GM18507 (cell line): ENCODE results near the gene PBX1.

ENCODE experiments used
- DNase-seq: peaks from one replicate; pipeline ENCODE4 v3.0.0; 2011; ENCODE audit warnings: low read depth; ENCODE audit not compliant: insufficient read length; ENCODE audit errors: extremely low spot score
- FAIRE-seq: peaks from 2 replicates; lab custom pipeline; 2011; peaks lifted over from hg19 to GRCh38; lab: Jason Lieb, UNC

The PBX1 gene

DNA sequence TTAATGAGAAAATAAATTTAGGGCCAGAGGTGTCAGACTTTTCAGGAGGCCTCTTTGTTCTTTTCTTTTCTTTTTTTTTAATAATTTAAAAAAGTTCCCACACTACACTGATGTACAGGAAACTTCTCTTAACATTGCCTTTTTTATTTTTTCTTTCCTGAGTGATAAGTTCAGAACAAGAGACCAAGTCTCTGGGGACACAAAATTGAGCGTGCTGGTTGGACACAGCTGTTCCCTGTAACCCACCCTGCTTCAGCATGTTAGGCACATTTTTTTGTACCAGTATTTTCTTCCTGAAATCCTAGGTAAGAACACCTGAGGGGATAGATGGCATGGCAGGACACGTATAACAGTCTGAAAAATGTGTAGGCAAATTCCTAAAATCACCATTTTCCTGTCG, 50.1 kb downstream of the PBX1 start:
- FAIRE-seq: no peak

DNA sequence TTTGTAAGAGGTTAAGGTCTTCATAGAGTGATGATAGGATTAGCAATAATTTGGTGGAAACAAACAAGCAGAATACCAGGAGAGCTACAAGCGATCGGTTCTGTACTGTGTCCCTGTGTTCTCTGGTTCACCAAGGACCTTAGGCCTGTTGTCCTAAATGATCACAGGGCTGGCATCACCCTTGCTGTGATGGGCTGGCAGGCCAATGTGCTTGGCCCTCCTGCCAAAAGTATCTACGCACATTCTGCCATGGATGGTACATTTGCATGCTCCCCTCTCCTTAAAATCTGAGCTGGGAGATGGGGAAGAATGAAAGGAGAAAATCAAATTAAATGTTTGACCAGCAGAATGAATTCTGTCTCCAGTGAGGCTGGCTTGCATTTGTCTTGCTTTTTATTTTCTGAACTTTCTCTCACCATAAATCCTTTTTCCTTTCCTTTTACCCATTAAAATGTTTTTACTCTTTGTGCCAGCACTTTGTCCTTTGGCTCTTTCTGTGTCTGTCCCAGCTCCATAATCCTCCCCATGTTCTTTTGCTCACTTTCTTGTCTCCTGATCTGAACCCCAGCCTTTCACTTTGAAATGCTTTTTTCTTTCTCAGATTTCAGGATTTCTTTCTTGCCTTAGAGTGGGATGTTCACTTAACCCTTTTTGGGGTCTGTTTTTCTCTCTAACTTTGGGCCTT, 51.7 kb downstream of the PBX1 start:
- no peak for DNase-seq
- no peak for FAIRE-seq

More for the DNA sequence above, 50.1 kb downstream of the PBX1 start:
- no peak for DNase-seq

DNA sequence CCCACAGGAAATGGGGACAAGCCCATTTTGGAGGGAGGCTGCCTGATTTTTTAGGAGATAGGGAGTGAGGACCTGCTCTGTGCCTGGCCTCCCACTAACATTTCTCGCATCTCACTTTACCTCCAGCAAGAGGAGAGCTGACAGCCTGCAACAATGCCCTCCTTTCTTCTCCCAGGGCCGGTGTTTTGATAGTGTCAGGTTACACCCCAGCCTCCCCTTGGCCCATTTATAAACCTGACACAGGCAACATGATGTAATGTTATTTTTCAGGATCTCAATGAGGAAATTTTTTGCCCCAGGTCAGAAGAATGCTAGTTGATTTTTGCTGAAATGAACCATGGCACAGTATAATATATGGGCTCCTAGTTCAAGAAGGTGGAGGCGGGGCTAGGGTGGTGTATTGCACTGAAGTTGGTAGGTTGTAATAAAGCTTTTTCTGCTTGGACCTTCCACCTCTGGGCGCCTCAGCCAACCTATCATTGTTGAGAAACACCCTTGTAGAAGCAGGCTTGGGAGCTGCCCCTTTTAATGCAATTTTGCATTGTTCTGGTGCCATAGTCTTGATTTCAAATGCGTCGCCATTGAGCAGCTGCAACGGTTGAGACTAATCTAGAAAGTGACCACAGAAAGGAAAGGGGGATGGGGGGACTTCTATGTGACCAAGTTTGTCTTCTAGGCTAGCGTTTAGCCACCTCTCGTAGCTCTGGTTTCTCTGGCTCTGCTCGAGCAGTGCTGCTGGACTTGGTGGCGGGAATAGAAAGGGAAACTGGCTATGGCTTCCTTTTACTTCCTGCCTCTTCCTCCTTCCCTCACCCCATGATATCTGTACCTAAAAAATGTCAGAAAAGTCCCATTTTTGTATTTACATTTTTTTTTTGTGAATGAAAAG, 53.0 kb downstream of the PBX1 start:
- DNase-seq (no peak), FAIRE-seq (no peak)

DNA sequence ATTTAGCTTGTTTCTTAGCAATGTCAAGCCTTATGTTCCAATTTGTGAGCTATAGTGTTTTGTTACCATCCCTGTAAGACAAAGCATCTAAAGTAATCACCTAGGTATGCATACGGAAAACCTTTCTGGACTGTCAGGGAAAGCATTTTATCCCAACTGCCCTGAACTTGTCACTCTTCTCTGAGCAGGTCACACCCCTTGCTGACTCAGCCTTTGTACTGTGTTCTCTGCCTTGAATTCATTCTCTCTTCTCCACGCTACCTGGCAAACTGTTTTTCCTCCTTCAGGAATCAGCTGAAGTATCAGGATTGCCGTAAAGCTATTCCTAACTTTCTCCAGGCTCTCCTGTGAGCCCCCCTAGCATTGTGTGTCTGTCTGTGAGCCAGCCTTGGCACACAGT, 54.2 kb downstream of the PBX1 start:
- DNase-seq (no peak), FAIRE-seq (no peak)

DNA sequence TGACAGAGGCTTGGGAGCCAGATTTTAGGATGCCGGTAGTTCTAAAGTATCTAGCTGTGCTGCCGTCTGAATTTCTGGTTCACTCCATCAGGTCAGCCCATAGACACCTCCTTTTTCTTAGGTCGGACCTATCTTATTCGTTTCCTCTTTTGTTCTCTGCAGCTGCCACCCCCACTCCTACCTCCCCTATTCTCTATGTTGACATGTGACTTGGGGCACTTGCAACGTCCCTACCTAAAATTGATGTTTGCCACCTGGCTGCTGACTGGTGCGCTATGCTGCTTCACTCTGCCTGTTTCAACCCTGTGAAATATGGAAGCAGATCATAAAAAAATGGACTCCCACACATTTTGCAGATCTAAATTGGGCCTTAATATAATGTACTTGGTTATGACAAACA, 55.3 kb downstream of the PBX1 start:
- DNase-seq (no peak), FAIRE-seq (no peak)

DNA sequence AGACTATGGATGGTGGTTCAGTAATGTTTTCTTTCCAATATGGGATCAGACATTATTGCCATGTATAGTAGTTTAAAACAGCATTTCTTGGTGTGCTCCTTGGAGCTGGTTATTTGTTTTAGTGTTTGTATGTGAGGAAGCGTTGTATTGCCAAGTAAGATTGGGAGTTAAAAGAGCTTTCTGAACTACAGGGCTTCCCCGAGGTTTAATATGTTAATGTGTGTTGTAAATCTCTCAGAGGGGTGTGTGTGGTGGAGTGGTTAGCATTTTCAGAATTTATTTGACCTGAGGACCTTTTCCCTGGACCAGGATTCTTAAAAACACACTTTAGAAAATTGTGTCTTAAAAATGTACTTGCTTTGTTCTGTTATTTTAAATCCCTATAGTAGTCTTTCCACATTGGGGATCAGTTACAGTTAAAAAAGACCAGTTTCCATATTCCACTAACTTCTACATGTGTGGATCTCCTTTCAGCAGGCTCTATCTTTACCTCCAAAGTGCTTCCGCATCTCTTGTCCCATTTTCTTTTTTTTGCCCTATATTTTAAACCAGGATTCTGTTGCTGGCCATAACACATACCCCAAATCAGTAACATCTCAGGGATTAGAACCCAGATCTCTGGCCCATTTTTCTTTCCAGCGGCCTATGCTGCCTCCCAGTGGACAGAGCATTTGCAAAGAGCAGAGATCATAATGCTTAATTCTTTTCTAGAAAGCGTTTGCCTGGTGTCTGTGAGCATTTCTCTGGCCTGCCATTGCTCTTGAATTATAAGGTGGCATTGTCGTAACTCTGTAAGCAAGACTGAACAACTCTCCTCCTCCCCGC, 58.6 kb downstream of the PBX1 start:
- DNase-seq (no peak), FAIRE-seq (no peak)

DNA sequence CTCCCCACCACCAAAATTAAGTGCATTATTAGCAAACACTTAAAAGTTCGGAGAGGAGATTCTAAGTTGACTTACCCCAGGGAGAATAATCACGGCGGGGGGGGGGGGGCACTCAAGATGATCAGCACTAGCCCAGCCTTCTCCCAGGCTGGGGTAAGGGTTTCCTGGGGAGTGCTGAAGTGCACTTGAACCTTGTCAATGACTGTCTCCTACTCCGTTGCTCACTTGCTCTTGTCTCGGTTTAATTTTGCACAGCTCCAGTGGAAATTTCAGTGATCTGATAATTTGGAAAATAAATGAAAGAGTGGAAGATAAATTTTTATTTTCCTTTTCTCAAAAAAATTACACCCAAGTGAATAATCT, 59.2 kb downstream of the PBX1 start:
- DNase-seq: no peak
- FAIRE-seq: no peak

DNA sequence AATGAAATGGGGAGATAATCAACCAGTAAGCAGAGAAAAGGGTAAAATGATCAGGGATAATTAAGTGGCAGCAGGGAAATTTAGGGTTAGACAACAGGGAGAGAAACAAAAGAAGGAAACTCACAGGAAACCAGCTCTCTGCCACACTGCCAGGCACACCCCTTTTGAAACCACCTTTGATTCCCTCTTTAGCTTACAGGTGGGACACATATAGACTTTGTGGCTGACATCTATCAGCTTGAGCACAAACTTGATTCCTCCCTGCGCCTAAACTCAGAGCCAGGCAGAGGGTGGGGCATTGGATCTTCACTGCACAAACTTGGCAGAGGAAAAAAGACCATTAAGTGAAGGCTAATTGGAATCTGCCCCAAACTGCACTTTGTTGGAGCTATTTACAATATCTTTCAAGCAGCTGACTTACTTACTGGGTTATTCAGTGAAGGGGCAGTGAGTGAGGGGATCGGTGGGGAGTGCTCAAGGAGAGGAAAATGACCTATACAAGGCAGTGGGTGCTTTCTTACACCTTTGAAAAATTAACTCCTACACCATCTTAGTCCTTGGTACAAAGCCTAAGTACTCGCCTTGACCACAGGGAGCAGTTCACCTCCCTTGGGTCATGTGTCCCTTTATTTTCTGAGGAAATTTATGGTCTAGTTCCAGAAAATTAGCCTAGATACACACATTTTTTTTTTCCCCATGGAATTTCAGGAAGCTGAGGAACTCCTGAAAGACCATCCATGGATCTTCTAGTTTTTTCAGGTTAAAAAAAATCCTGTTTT, 60.2 kb downstream of the PBX1 start:
- no peak for FAIRE-seq
- no peak for DNase-seq

DNA sequence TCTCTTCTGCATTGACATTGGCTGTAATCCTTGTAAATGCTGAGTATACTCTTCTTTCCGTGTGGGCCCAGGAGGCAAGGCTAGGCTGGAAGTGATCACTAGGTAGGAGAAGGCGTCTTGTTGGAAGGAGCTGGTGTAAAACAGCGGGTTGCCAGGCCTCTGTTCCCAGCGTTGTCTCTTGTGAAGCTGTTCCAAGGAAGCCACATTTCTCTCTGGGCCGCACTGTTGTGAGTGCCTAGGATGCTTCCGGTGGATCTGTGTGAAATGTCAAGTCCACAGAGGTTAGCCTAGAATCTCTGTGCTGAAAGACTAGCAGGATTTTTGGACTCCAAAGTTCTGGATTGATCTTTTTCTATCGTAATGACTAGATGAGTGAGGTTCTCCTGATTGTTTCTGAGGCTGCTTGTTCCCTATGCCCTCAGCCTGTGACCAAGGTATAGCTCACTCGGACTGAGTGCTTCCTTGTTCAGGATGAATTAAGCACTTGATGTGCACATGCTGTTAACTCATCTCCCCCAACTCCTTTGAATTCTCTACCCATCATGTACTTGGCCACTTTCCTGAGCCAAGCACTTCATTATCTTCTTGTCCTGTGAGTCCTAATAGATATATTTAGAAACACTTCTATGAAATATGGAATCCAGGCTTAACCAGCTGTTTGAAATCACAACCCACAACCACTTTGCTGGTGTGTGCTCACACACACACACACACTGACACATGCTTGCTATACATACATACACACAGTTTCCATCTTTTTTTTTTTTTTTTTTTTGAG, 63.3 kb downstream of the PBX1 start:
- FAIRE-seq (no peak), DNase-seq (no peak)

DNA sequence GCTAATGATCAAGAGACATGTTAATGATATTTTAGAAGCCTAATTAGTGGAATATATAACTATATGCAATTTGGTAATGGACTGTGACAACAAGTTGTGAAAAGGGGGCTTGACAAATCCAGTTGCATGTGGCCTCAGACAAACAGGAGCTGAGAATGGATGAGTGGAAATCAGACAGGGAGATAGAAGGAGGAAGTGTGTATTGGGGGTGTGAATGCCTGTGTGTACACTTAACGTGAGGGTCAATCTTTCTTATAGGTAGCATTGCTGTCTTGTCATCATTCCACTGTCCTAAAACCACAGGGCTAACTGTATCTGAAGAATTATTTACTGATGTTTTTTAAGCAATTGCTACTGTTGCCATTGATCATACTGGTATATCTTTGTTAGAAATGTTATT, 64.8 kb downstream of the PBX1 start:
- no peak for DNase-seq
- FAIRE-seq: no peak

DNA sequence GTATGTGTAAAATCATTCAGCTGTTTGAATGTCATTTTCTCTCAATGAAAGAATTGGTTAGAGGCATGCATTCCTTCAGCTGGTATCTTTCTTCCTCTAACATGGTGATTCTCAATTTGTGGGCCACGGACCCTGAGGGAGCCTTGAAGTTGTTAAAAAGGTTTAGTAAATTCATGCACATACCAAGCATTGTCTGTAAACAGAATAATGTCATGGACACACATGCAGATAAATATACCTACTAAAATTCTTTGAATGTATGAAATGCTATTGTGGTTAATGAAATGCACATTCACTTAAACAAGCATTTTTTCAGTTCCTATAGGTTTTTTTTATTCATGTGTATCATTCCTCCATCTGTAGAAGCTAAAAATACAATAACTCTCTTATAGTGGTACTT, 65.4 kb downstream of the PBX1 start:
- no peak for FAIRE-seq
- no peak for DNase-seq

DNA sequence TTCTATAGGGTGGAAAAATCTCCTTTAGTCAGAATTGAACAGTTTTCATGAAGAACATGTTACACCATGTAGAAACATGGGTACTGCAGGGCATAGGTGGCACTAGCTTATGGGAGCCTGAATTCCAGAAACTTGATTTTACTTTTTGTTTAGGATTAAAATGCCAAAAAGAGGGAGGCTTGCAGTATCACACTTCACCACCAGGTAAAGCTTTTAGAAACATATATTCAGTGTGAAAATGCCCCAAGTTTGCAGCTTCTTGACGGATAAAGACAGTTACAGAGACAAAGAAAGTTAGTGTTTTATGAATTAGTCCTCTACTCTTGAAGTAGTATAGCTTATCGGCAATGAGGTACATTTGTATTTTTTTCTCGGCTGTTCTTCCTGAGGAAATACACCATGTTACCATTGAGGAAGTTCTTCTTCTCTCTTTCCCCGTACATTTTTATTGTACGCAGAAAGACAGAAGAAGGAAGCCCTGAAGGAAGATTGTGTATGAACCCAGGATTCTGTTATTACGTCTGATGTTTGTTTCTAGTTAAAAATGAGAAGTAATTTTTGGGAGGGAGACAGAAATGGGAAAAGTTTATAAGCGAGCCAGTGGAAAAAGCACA, 66.1 kb downstream of the PBX1 start:
- DNase-seq (no peak), FAIRE-seq (no peak)

DNA sequence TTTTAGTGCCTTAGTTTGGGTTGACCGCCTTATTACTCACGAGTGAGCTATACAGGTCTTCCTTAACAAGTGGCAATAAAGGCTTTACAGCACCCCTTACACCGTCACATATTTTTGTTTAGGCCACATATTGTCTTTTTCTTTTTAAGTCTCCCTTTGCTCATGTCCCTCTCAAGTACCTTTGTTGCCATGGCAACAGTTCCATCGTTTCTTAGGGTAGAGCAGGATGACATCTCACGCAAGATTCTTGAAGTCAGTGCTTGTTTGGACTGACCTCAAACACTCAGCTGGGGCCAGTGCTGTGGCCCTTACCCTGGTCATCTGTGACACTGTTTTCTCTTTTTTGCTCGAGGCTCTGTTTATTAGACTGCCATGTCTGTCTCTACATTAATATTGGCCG, 69.8 kb downstream of the PBX1 start:
- DNase-seq: no peak
- no peak for FAIRE-seq

DNA sequence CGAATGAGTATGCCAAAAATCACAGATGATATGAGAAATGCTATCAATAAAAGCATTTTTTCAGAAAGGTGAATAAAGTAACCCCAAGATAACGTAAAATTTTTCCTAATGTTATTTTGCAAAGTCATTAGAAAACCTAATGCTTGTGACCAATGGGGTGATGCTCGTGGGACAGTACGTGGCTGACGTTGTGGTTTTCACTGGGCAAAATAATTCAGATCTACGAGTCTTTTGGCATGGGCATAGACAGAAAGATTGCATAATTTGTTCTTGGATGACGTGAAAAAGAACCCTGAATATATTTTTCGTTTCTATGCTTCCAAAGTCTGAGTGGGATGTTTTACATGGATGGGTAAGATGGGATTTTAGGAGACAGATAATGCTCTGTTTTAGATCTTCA, 71.0 kb downstream of the PBX1 start:
- no peak for DNase-seq
- no peak for FAIRE-seq

DNA sequence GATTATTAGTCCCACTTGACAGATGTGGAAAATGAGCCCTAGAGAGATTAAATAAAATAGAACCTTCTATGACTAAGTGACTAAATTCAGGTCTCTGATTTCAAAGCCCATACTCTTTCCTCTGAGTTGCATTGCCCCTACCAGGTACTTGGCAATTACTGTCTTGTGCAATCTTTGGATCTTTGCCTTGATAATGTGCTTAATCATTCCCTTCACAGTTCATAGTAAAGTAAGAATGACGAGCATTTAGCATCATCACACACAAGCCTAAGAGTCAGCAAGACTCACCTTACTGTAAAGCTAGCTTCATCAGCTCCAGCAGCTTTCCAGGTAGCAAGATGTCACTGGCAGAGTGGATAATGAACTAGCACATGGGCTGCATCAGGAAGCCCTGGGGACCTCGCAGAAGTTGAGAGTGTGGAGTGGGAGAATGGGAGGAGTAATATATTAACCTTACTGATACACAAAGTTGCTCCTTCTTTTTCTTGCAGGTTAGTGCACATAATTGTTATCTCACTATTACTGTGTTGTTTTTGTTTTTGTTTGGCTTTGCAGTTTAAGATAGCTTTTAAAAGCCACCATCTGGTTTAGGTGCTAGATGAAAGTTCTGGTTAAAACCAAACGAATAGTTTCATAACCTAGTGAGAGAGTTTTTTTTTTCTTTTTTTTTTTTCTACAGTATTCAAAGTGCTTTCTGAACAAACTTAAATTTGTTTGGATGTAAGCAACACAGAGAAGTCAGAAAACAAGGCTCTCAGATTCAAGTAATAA, 71.8 kb downstream of the PBX1 start:
- FAIRE-seq (no peak), DNase-seq (no peak)

DNA sequence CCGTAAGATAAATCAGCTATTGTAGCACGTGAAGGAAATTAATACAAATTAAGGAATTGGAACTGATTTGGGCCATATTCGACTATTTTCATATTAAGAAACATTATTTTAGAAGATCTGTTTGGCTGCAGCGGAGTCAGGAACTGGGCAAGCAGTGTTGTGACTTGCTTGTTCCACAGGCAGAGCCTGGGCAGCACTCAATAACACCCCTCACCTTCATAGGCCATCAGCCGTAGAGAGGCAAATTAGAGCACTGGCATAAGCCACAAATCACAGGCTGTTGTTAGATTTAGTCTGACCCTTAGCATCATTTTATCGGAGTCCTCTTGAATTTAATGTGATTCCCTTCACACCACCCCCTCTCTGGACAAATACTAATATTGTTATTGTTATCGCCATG, 72.8 kb downstream of the PBX1 start:
- DNase-seq (no peak), FAIRE-seq (no peak)

DNA sequence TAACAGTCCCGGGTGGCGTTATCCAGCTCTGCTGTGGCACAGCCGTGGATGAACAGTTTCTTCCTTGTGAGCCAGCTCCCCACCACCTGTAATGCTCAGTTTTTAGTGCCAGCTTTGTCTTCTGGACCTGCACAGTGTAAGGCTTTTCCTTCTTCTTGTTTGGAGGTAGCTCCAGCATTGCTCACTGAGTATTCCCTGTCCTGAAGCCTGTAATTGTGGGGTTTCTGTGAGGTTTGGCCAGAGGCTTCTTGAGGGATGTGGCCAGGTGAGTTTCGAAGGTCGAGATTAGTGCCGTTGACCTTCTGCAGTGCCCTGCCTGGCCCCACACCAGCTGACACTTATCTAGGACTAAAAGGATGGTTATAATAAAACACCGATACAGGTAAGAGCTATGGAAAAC, 75.0 kb downstream of the PBX1 start:
- no peak for DNase-seq
- no peak for FAIRE-seq
